HL-60 (cell line): ENCODE data around the gene PCCA.
"Not testable (repeated sequence)": the region's sequence is repeated elsewhere in the genome, so short reads cannot be mapped to it uniquely, and the experiment has no call there.

Source experiments
- DNase-seq, 2 experiments: peaks; one replicate each; pipeline ENCODE4 v3.0.0-alpha.2; 2010 to 2020; ENCODE audit warnings: low read depth in 1 of 2, low spot score in 1 of 2
- H3K27ac ChIP-seq: fragments of 250-450 bp; sonication (Bioruptor Pico); replicated peaks from 2 replicates; pipeline ENCODE4 v1.5.1; 2020; ENCODE audit warnings: mild to moderate bottlenecking, moderate library complexity
- H3K27me3 ChIP-seq: fragments of 250-450 bp; sonication (Bioruptor Pico); 2 replicates; pipeline ENCODE4 v1.5.1; 2021; ENCODE audit warnings: mild to moderate bottlenecking, moderate library complexity; ENCODE audit not compliant: insufficient read depth, poor library complexity, severe bottlenecking
- H3K4me3 ChIP-seq: replicated peaks from 2 replicates; pipeline ENCODE4 v1.5.1; 2011; ENCODE audit warnings: mild to moderate bottlenecking, control low read depth, low read length; ENCODE audit not compliant: insufficient read depth
- GABPA ChIP-seq: IDR thresholded peaks from 2 replicates; pipeline ENCODE4 v1.6.1; 2012; ENCODE audit warnings: low read depth
- POLR2AphosphoS5 ChIP-seq: IDR thresholded peaks from 2 replicates; pipeline ENCODE4 v1.6.1; 2012; ENCODE audit warnings: low read depth
- SPI1 ChIP-seq: IDR thresholded peaks from 2 replicates; pipeline ENCODE4 v1.6.1; 2012; ENCODE audit warnings: low read depth, mild to moderate bottlenecking, borderline replicate concordance
- TF ChIP-seq, protein P1 (sequence below): IDR thresholded peaks from 2 replicates; pipeline ENCODE4 v1.6.1; 2012; ENCODE audit warnings: low read depth; ENCODE audit not compliant: insufficient replicate concordance
- TF ChIP-seq, protein P2 (sequence below): IDR thresholded peaks from one replicate; pipeline ENCODE4 v1.5.1; 2011; ENCODE audit warnings: low read length, control low read depth, inconsistent platforms; ENCODE audit not compliant: insufficient read depth

Gene PCCA

DNA sequence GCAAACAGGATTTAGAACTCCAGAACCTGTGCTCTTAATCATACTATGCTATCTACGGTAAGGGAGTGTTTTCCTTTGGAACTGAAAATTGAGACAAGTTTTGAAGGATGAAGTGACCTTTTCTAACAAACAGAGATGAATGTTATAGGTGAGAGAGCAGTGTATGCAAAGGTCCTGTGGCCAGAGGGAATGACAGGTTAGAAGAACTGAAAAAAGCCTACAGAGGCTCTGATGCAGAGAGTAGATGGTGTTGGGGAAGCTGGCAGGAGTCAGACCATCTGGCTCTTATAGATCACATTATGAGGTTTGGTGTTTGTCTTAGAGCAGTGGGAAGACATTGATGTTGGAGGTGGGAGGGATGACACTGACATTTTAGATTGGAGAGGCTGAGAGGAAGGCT lies 2.0 kb downstream of the PCCA start:
- TF ChIP-seq, protein P1, sequence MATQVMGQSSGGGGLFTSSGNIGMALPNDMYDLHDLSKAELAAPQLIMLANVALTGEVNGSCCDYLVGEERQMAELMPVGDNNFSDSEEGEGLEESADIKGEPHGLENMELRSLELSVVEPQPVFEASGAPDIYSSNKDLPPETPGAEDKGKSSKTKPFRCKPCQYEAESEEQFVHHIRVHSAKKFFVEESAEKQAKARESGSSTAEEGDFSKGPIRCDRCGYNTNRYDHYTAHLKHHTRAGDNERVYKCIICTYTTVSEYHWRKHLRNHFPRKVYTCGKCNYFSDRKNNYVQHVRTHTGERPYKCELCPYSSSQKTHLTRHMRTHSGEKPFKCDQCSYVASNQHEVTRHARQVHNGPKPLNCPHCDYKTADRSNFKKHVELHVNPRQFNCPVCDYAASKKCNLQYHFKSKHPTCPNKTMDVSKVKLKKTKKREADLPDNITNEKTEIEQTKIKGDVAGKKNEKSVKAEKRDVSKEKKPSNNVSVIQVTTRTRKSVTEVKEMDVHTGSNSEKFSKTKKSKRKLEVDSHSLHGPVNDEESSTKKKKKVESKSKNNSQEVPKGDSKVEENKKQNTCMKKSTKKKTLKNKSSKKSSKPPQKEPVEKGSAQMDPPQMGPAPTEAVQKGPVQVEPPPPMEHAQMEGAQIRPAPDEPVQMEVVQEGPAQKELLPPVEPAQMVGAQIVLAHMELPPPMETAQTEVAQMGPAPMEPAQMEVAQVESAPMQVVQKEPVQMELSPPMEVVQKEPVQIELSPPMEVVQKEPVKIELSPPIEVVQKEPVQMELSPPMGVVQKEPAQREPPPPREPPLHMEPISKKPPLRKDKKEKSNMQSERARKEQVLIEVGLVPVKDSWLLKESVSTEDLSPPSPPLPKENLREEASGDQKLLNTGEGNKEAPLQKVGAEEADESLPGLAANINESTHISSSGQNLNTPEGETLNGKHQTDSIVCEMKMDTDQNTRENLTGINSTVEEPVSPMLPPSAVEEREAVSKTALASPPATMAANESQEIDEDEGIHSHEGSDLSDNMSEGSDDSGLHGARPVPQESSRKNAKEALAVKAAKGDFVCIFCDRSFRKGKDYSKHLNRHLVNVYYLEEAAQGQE = no peak
- TF ChIP-seq, protein P2, sequence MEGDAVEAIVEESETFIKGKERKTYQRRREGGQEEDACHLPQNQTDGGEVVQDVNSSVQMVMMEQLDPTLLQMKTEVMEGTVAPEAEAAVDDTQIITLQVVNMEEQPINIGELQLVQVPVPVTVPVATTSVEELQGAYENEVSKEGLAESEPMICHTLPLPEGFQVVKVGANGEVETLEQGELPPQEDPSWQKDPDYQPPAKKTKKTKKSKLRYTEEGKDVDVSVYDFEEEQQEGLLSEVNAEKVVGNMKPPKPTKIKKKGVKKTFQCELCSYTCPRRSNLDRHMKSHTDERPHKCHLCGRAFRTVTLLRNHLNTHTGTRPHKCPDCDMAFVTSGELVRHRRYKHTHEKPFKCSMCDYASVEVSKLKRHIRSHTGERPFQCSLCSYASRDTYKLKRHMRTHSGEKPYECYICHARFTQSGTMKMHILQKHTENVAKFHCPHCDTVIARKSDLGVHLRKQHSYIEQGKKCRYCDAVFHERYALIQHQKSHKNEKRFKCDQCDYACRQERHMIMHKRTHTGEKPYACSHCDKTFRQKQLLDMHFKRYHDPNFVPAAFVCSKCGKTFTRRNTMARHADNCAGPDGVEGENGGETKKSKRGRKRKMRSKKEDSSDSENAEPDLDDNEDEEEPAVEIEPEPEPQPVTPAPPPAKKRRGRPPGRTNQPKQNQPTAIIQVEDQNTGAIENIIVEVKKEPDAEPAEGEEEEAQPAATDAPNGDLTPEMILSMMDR = no peak
- no peak for TF ChIP-seq POLR2AphosphoS5
- no peak for TF ChIP-seq GABPA
- no peak for TF ChIP-seq SPI1
- DNase-seq = no peak
- Histone ChIP-seq H3K4me3 (no peak overlapping the region), H3K27ac (no peak overlapping the region), H3K27me3 (peaks cover 53% of the 10 kb centered on the region)

DNA sequence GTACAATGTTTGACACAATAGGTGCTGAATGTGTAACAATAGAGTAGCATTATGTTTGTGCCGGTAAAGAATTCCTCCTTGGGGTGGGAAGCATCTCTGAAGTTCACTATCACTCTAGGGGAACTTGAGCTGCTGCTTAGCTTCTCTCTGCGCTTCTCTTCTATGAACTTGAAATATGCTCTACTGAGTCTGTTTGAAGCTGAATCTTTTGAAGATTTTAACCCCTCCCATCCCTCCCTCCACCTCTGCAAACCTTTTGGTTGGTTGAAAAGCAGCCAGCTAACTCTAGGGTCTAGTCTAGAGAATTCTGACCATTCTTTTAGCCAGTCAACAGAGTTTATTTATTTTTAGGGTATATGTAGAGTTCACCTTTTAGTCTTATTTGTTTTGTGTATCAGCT lies 2.5 kb downstream of the PCCA start:
- TF ChIP-seq, protein P2 = no peak
- no peak for TF ChIP-seq GABPA
- TF ChIP-seq POLR2AphosphoS5 = no peak
- TF ChIP-seq, protein P1 = no peak
- no peak for TF ChIP-seq SPI1

DNA sequence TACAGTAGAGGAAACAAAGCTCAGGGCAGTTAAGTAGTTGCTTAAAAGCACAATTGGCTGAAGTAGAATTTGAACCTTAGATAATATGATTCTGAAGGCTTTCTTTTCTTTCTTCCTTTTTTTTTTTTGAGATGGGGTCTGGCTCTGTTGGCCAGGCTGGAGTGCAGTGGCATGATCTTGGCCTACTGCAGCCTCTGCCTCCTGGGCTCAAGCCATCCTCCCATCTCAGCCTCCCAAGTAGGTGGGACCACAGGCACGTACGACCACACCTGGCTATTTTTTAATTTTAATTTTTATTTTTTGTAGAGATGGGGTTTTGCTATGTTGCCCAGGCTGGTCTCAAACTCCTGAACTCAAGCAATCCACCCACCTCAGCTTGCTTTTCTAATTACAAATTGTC lies 3.4 kb downstream of the PCCA start:
- not testable (repeated sequence) for H3K4me3 ChIP-seq, H3K27ac ChIP-seq, DNase-seq
- peaks cover 49% of the 10 kb centered on the region for H3K27me3 ChIP-seq

More for the DNA sequence above, 2.5 kb downstream of the PCCA start:
- H3K27me3 ChIP-seq = peaks cover 53% of the 10 kb centered on the region
- no peak overlapping the region for H3K4me3 ChIP-seq
- H3K27ac ChIP-seq = no peak overlapping the region
- no peak for DNase-seq

DNA sequence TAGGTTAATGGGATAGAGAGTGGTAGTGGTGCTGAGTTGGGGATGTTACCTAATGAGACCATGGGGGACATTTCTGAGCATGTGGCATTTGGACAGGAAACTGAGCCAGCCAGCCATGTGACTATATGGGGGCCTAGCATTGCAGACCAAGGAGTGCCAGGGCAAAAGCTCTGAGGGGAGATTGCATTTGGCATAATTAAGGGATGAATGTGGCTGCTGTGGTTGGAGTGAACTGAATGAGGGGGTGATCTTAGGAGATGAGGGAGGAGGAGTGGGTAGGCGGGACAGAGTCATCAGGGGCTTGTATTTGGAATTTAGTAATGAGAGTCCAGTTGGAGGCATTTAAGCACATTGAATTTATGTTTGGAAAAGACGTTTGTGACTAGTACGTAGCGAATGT lies 6.6 kb downstream of the PCCA start:
- TF ChIP-seq, protein P2 = no peak
- no peak for TF ChIP-seq POLR2AphosphoS5
- TF ChIP-seq, protein P1 = no peak
- TF ChIP-seq SPI1 = no peak
- no peak for TF ChIP-seq GABPA
- peaks cover 16% of the 10 kb centered on the region for H3K27me3 ChIP-seq
- no peak overlapping the region for H3K27ac ChIP-seq
- DNase-seq = no peak
- no peak overlapping the region for H3K4me3 ChIP-seq
